Measurements from ENCODE around the gene CFAP251.

CFAP251 gene

GRCh38 chr12:121911824-121912585, 6.4 kb upstream of the CFAP251 start:
- no peak overlapping the region for H3K4ac ChIP-seq (ENCODE audit: low read depth, low read length)
- H2BK15ac ChIP-seq (replicated peaks; ENCODE audit: low read depth): no peak overlapping the region
- H3K27ac ChIP-seq (ENCODE audit: low read depth, low read length): no peak overlapping the region
- no CpG with 5 or more reads among the region's 14 CpGs for WGBS (ENCODE audit: extremely low coverage, insufficient coverage, low lambda C conversion rate)
- no peak overlapping the region for H2BK120ac ChIP-seq (ENCODE audit: low read depth, low read length)
- no peaks in the 10 kb centered on the region for H3K27me3 ChIP-seq (ENCODE audit: insufficient read depth, low read length, poor library complexity)
- H3K18ac ChIP-seq (ENCODE audit: low read length): no peak overlapping the region
- H3K4me1 ChIP-seq (ENCODE audit: control insufficient read depth, low read depth, low read length): no peaks in the 10 kb centered on the region
- no peak overlapping the region for H3K9ac ChIP-seq (ENCODE audit: low read length)
- H4K5ac ChIP-seq (ENCODE audit: low read length): no peak overlapping the region
- H3K36me3 ChIP-seq (ENCODE audit: control insufficient read depth, insufficient read depth, low read length): peaks cover 1% of the 10 kb centered on the region
- H4K8ac ChIP-seq (ENCODE audit: low read depth, low read length): no peak overlapping the region
- H3K79me2 ChIP-seq (ENCODE audit: control insufficient read depth, insufficient read depth, low read length): no peaks in the 10 kb centered on the region
- no peaks in the 10 kb centered on the region for H3K79me1 ChIP-seq (ENCODE audit: low read length)
- no peak overlapping the region for H2AK5ac ChIP-seq (ENCODE audit: low read length)
- no peak overlapping the region for H3K56ac ChIP-seq (ENCODE audit: low read length)
- no peak overlapping the region for H3K4me2 ChIP-seq (ENCODE audit: low read length)
- H2BK5ac ChIP-seq (ENCODE audit: low read length): no peak overlapping the region
- H3K23ac ChIP-seq (ENCODE audit: low read length): no peak overlapping the region
- no peak overlapping the region for H3K4me3 ChIP-seq (ENCODE audit: low read length)
- no peak for DNase-seq

GRCh38 chr12:121915841-121916321, 2.5 kb upstream of the CFAP251 start:
- Histone ChIP-seq H3K36me3 (ENCODE audit: control insufficient read depth, insufficient read depth, low read length) (no peaks in the 10 kb centered on the region), H3K4me2 (ENCODE audit: low read length) (no peak overlapping the region), H3K18ac (ENCODE audit: low read length) (no peak overlapping the region), H2BK5ac (ENCODE audit: low read length) (no peak overlapping the region), H3K23ac (ENCODE audit: low read length) (no peak overlapping the region), H2BK15ac (replicated peaks; ENCODE audit: low read depth) (no peak overlapping the region), H3K56ac (ENCODE audit: low read length) (no peak overlapping the region), H4K8ac (ENCODE audit: low read depth, low read length) (no peak overlapping the region), H3K27me3 (ENCODE audit: insufficient read depth, low read length, poor library complexity) (no peaks in the 10 kb centered on the region), H3K9ac (ENCODE audit: low read length) (no peak overlapping the region), H2BK120ac (ENCODE audit: low read depth, low read length) (no peak overlapping the region), H3K4ac (ENCODE audit: low read depth, low read length) (no peak overlapping the region), H2AK5ac (ENCODE audit: low read length) (no peak overlapping the region), H3K4me3 (ENCODE audit: low read length) (no peak overlapping the region), H3K4me1 (ENCODE audit: control insufficient read depth, low read depth, low read length) (peaks cover 1% of the 10 kb centered on the region), H3K79me2 (ENCODE audit: control insufficient read depth, insufficient read depth, low read length) (no peaks in the 10 kb centered on the region), H3K27ac (ENCODE audit: low read depth, low read length) (no peak overlapping the region), H3K79me1 (ENCODE audit: low read length) (no peaks in the 10 kb centered on the region), H4K5ac (ENCODE audit: low read length) (no peak overlapping the region)
- WGBS (ENCODE audit: extremely low coverage, insufficient coverage, low lambda C conversion rate): no CpG with 5 or more reads among the region's 5 CpGs
- no peak for DNase-seq

- no peak overlapping the region for H3K4ac ChIP-seq (ENCODE audit: low read depth, low read length)
- H3K79me2 ChIP-seq (ENCODE audit: control insufficient read depth, insufficient read depth, low read length): no peaks in the 10 kb centered on the region
- H3K56ac ChIP-seq (ENCODE audit: low read length): no peak overlapping the region
- no peaks in the 10 kb centered on the region for H3K27me3 ChIP-seq (ENCODE audit: insufficient read depth, low read length, poor library complexity)
- no peak overlapping the region for H3K9ac ChIP-seq (ENCODE audit: low read length)
- WGBS (ENCODE audit: extremely low coverage, insufficient coverage, low lambda C conversion rate): no CpG with 5 or more reads among the region's 7 CpGs
- H3K4me3 ChIP-seq (ENCODE audit: low read length): no peak overlapping the region
- no peak overlapping the region for H4K5ac ChIP-seq (ENCODE audit: low read length)
- no peaks in the 10 kb centered on the region for H3K36me3 ChIP-seq (ENCODE audit: control insufficient read depth, insufficient read depth, low read length)
- H2BK5ac ChIP-seq (ENCODE audit: low read length): no peak overlapping the region
- no peaks in the 10 kb centered on the region for H3K79me1 ChIP-seq (ENCODE audit: low read length)
- no peak overlapping the region for H2BK15ac ChIP-seq (replicated peaks; ENCODE audit: low read depth)
- no peak overlapping the region for H3K4me2 ChIP-seq (ENCODE audit: low read length)
- H3K23ac ChIP-seq (ENCODE audit: low read length): no peak overlapping the region
- H4K8ac ChIP-seq (ENCODE audit: low read depth, low read length): no peak overlapping the region
- no peak overlapping the region for H3K27ac ChIP-seq (ENCODE audit: low read depth, low read length)
- no peak overlapping the region for H2BK120ac ChIP-seq (ENCODE audit: low read depth, low read length)
- H2AK5ac ChIP-seq (ENCODE audit: low read length): no peak overlapping the region
- H3K4me1 ChIP-seq (ENCODE audit: control insufficient read depth, low read depth, low read length): peaks cover 1% of the 10 kb centered on the region
- no peak overlapping the region for H3K18ac ChIP-seq (ENCODE audit: low read length)
- no peak for DNase-seq
Observed at GRCh38 chr12:121916719-121917118, 1.7 kb upstream of the CFAP251 start.

GRCh38 chr12:121918679-121919038, 267 bp downstream of the CFAP251 start:
- Histone ChIP-seq H3K56ac (ENCODE audit: low read length) (peak overlapping the region; percentile 80), H4K8ac (ENCODE audit: low read depth, low read length) (peak overlapping the region; percentile 81), H3K4me3 (ENCODE audit: low read length) (peak overlapping the region; percentile 48), H3K23ac (ENCODE audit: low read length) (no peak overlapping the region), H2BK5ac (ENCODE audit: low read length) (no peak overlapping the region), H2BK120ac (ENCODE audit: low read depth, low read length) (no peak overlapping the region), H3K4me2 (ENCODE audit: low read length) (peak overlapping the region; percentile 67), H2AK5ac (ENCODE audit: low read length) (no peak overlapping the region), H2BK15ac (replicated peaks; ENCODE audit: low read depth) (no peak overlapping the region), H3K79me2 (ENCODE audit: control insufficient read depth, insufficient read depth, low read length) (no peaks in the 10 kb centered on the region), H4K5ac (ENCODE audit: low read length) (no peak overlapping the region), H3K27me3 (ENCODE audit: insufficient read depth, low read length, poor library complexity) (no peaks in the 10 kb centered on the region), H3K79me1 (ENCODE audit: low read length) (no peaks in the 10 kb centered on the region), H3K18ac (ENCODE audit: low read length) (peak overlapping the region; percentile 63), H3K4ac (ENCODE audit: low read depth, low read length) (no peak overlapping the region), H3K9ac (ENCODE audit: low read length) (peak overlapping the region; percentile 65), H3K4me1 (ENCODE audit: control insufficient read depth, low read depth, low read length) (peaks cover 1% of the 10 kb centered on the region), H3K27ac (ENCODE audit: low read depth, low read length) (no peak overlapping the region), H3K36me3 (ENCODE audit: control insufficient read depth, insufficient read depth, low read length) (no peaks in the 10 kb centered on the region)
- WGBS (ENCODE audit: extremely low coverage, insufficient coverage, low lambda C conversion rate): no CpG with 5 or more reads among the region's 22 CpGs
- DNase-seq: no peak

- no peak overlapping the region for H2BK120ac ChIP-seq (ENCODE audit: low read depth, low read length)
- no peak overlapping the region for H3K18ac ChIP-seq (ENCODE audit: low read length)
- no peaks in the 10 kb centered on the region for H3K27me3 ChIP-seq (ENCODE audit: insufficient read depth, low read length, poor library complexity)
- no peak overlapping the region for H3K56ac ChIP-seq (ENCODE audit: low read length)
- no peak overlapping the region for H3K4me2 ChIP-seq (ENCODE audit: low read length)
- H2BK15ac ChIP-seq (replicated peaks; ENCODE audit: low read depth): no peak overlapping the region
- H3K4ac ChIP-seq (ENCODE audit: low read depth, low read length): no peak overlapping the region
- H3K79me2 ChIP-seq (ENCODE audit: control insufficient read depth, insufficient read depth, low read length): no peaks in the 10 kb centered on the region
- no peak for DNase-seq
- peaks cover 5% of the 10 kb centered on the region for H3K4me1 ChIP-seq (ENCODE audit: control insufficient read depth, low read depth, low read length)
- no peak overlapping the region for H2AK5ac ChIP-seq (ENCODE audit: low read length)
- H3K27ac ChIP-seq (ENCODE audit: low read depth, low read length): no peak overlapping the region
- H3K36me3 ChIP-seq (ENCODE audit: control insufficient read depth, insufficient read depth, low read length): no peaks in the 10 kb centered on the region
- no peak overlapping the region for H4K5ac ChIP-seq (ENCODE audit: low read length)
- no peak overlapping the region for H3K9ac ChIP-seq (ENCODE audit: low read length)
- no peaks in the 10 kb centered on the region for H3K79me1 ChIP-seq (ENCODE audit: low read length)
- WGBS (ENCODE audit: extremely low coverage, insufficient coverage, low lambda C conversion rate): no CpG with 5 or more reads among the region's 2 CpGs
- no peak overlapping the region for H2BK5ac ChIP-seq (ENCODE audit: low read length)
- H3K23ac ChIP-seq (ENCODE audit: low read length): no peak overlapping the region
- no peak overlapping the region for H4K8ac ChIP-seq (ENCODE audit: low read depth, low read length)
- no peak overlapping the region for H3K4me3 ChIP-seq (ENCODE audit: low read length)
Observed at GRCh38 chr12:121921066-121921465, 2.7 kb downstream of the CFAP251 start.

DNA sequence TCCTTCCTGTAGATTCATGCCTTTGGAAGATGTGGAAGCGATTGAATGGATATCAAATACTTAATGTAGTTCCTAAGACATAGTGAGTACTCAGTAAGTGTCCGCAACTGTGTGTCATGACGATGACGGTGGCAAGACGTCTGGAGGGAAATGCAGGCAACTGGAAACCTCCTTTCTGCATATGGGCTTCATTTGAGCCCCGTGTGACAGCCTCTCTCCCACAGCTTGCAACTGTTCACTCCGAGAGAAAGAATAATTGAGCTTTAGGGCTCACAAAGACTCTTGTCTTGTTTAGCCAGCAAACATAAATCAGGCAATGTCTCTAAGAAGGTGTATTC, 6.9 kb downstream of the CFAP251 start:
- no peak overlapping the region for H3K27ac ChIP-seq (ENCODE audit: low read depth, low read length)
- DNase-seq: no peak
- WGBS (ENCODE audit: extremely low coverage, insufficient coverage, low lambda C conversion rate): no CpG with 5 or more reads among the region's 7 CpGs

More for the DNA sequence above, 6.9 kb downstream of the CFAP251 start:
- Histone ChIP-seq H3K4me1 (ENCODE audit: control insufficient read depth, low read depth, low read length) (peaks cover 6% of the 10 kb centered on the region), H4K8ac (ENCODE audit: low read depth, low read length) (no peak overlapping the region), H3K4me2 (ENCODE audit: low read length) (no peak overlapping the region), H3K9ac (ENCODE audit: low read length) (no peak overlapping the region), H2BK15ac (replicated peaks; ENCODE audit: low read depth) (peak overlapping the region; percentile 10), H3K4ac (ENCODE audit: low read depth, low read length) (no peak overlapping the region), H3K56ac (ENCODE audit: low read length) (no peak overlapping the region), H2BK5ac (ENCODE audit: low read length) (no peak overlapping the region), H3K23ac (ENCODE audit: low read length) (no peak overlapping the region), H4K5ac (ENCODE audit: low read length) (no peak overlapping the region), H3K27me3 (ENCODE audit: insufficient read depth, low read length, poor library complexity) (no peaks in the 10 kb centered on the region), H3K4me3 (ENCODE audit: low read length) (no peak overlapping the region), H2BK120ac (ENCODE audit: low read depth, low read length) (no peak overlapping the region), H3K18ac (ENCODE audit: low read length) (no peak overlapping the region), H2AK5ac (ENCODE audit: low read length) (no peak overlapping the region), H3K36me3 (ENCODE audit: control insufficient read depth, insufficient read depth, low read length) (no peaks in the 10 kb centered on the region), H3K79me2 (ENCODE audit: control insufficient read depth, insufficient read depth, low read length) (no peaks in the 10 kb centered on the region), H3K79me1 (ENCODE audit: low read length) (no peaks in the 10 kb centered on the region)

Measured in mesendoderm (in vitro differentiated cells).